Progenitor cell of endocrine pancreas (in vitro differentiated cells): ENCODE measurements around the gene CDH4. TPM values are rescaled to one million over a fixed set of nuclear protein-coding genes. Genes with fewer than 3 reads are reported as not detected.

ENCODE experiments used
- DNase-seq: peaks from one replicate; pipeline ENCODE4 v3.0.0; 2021; ENCODE audit warnings: low spot score; ENCODE audit not compliant: unreplicated experiment
- H3K27ac Mint-ChIP-seq: 2 replicates; pipeline ENCODE4 v1.8.0; 2021; ENCODE audit warnings: mild to moderate bottlenecking, moderate library complexity, mixed read lengths
- H3K27me3 Mint-ChIP-seq: 2 replicates; pipeline ENCODE4 v1.8.0; 2021; ENCODE audit warnings: mixed read lengths
- H3K36me3 Mint-ChIP-seq: 2 replicates; pipeline ENCODE4 v1.8.0; 2022; ENCODE audit warnings: mixed read lengths; ENCODE audit not compliant: insufficient read depth
- H3K4me1 Mint-ChIP-seq: 2 replicates; pipeline ENCODE4 v1.8.0; 2021; ENCODE audit warnings: low read depth, mixed read lengths
- H3K4me3 Mint-ChIP-seq: 2 replicates; pipeline ENCODE4 v1.8.0; 2021; ENCODE audit warnings: low read depth, mild to moderate bottlenecking, moderate library complexity, mixed read lengths
- H3K9me3 Mint-ChIP-seq: 2 replicates; pipeline ENCODE4 v1.8.0; 2021; ENCODE audit warnings: low read depth, mixed read lengths
- total RNA-seq: library from RNA; stranded (reverse); gene quantifications from 2 replicates; pipeline ENCODE4 v1.2.1, GENCODE V29; 2021
- TF ChIP-seq, protein P1 (sequence below): fragments of 200-600 bp; sonication (generic); IDR thresholded peaks from one replicate; pipeline ENCODE4 v1.5.0; 2021; ENCODE audit warnings: antibody characterized with exemption, mild to moderate bottlenecking; ENCODE audit not compliant: unreplicated experiment

Gene CDH4
- total RNA-seq, 1 donor from 2014 or later: 0.43 TPM

DNA sequence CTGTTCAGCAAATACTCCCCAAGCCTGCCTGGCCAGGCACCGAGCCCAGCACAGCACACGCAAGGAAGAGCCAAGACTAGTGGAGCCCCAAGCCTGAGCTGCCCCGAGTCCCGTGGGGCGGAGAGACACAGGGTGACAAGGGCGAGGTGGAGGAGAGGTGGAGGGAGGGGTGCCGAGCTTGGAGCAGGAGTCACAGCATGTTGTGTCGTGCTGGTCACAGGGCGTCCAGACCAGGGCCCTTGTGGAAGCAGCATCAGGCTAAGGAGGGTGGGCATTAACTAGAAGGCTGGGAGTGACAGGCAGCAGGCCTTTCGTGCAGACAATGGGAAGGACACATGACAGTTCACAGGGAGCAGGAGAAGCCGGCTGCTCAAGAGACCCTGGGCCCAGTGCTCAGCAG lies 422.1 kb downstream of the CDH4 start:
- no peak overlapping the region for H3K4me3 Mint-ChIP-seq
- no peaks in the 10 kb centered on the region for H3K4me1 Mint-ChIP-seq
- TF ChIP-seq, protein P1, sequence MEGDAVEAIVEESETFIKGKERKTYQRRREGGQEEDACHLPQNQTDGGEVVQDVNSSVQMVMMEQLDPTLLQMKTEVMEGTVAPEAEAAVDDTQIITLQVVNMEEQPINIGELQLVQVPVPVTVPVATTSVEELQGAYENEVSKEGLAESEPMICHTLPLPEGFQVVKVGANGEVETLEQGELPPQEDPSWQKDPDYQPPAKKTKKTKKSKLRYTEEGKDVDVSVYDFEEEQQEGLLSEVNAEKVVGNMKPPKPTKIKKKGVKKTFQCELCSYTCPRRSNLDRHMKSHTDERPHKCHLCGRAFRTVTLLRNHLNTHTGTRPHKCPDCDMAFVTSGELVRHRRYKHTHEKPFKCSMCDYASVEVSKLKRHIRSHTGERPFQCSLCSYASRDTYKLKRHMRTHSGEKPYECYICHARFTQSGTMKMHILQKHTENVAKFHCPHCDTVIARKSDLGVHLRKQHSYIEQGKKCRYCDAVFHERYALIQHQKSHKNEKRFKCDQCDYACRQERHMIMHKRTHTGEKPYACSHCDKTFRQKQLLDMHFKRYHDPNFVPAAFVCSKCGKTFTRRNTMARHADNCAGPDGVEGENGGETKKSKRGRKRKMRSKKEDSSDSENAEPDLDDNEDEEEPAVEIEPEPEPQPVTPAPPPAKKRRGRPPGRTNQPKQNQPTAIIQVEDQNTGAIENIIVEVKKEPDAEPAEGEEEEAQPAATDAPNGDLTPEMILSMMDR: no peak
- DNase-seq: no peak
- peaks cover 4% of the 10 kb centered on the region for H3K9me3 Mint-ChIP-seq
- H3K36me3 Mint-ChIP-seq: no peaks in the 10 kb centered on the region
- H3K27me3 Mint-ChIP-seq: peaks cover 24% of the 10 kb centered on the region
- H3K27ac Mint-ChIP-seq: no peak overlapping the region

DNA sequence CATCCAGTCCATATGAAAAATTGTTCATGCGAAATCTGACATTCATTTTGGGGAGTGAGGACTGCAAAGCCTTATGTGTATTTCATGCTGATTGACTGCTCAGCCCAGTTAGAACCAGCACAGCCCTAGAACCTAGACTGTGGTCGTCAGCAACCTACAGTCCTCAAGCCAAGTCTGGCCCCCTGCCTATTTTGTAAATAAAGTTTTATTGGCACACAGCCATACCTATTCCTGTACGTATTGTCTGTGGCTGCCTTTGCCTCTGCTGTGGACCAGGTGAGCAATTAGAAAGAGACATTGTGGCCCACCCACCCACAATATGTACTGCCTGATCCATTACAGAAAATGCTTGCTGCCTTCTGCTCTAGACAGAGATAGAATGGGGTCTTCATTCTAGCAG lies 422.6 kb downstream of the CDH4 start:
- Mint-ChIP-seq H3K9me3 (peaks cover 4% of the 10 kb centered on the region), H3K36me3 (no peaks in the 10 kb centered on the region), H3K27me3 (peaks cover 24% of the 10 kb centered on the region), H3K27ac (no peak overlapping the region), H3K4me3 (no peak overlapping the region), H3K4me1 (no peaks in the 10 kb centered on the region)
- TF ChIP-seq, protein P1: no peak
- DNase-seq: no peak

DNA sequence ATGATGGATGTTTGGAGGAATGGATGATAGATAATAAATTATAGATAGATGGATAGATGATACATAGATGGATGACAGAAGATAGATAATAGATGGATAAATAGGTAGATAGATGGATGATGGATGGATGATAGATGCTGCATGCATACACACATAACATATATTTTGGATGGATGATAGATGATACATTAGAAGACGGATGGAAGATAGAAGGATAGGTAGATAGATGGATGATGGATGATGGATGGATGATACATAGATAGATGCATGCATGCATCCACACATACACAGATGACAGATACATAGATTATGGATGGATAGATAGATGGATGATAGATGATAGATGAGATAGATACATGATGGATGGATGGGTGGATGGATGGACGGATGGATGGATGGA lies 425.9 kb downstream of the CDH4 start:
- Mint-ChIP-seq H3K27ac (no peak overlapping the region), H3K4me3 (no peak overlapping the region), H3K4me1 (no peaks in the 10 kb centered on the region), H3K9me3 (no peaks in the 10 kb centered on the region), H3K36me3 (no peaks in the 10 kb centered on the region), H3K27me3 (peaks cover 36% of the 10 kb centered on the region)
- no peak for DNase-seq
- TF ChIP-seq, protein P1: no peak

DNA sequence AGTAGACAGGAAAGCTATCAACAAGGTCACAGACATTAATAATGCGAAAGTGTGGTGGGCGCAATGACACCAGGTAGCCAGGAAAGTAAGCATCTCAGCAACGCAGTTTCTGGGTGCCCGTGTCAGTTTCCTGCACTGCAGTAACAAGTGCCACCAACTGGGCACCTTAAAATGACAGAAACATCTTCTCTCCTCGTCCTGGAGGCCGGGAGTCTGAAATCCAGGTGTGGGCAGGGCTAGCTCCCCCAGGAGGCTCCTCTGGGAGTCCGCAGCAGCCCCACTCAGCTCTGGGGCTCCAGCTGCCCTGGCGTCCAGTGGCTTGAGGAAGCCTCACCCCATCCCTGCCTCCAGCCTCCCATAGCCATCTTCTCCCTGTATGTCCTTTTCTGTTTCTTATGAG lies 426.4 kb downstream of the CDH4 start:
- DNase-seq: no peak
- no peak overlapping the region for H3K4me3 Mint-ChIP-seq
- no peaks in the 10 kb centered on the region for H3K9me3 Mint-ChIP-seq
- H3K27ac Mint-ChIP-seq: no peak overlapping the region
- H3K36me3 Mint-ChIP-seq: no peaks in the 10 kb centered on the region
- TF ChIP-seq, protein P1: no peak
- H3K4me1 Mint-ChIP-seq: no peaks in the 10 kb centered on the region
- H3K27me3 Mint-ChIP-seq: peaks cover 41% of the 10 kb centered on the region

DNA sequence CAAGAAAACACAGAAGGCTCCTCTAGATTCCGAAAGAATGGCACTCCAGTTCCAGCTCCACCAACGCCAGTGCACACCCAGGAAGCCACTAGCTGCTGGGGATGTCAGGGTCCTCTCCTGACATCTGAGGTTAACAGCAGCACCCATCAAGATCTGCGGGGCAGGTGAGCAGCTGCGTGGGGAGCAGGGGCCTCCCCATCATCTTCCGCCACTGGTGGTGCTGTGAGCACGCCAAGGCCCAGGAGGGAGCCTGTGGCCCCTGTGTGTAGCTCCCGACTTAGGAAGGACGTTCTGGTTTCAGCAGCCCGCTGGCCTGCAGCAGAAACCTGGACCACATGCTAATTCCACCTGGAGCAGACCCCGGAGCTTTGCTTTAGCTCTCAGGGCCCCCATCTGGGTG lies 427.4 kb downstream of the CDH4 start:
- Mint-ChIP-seq H3K9me3 (no peaks in the 10 kb centered on the region), H3K4me1 (no peaks in the 10 kb centered on the region), H3K36me3 (no peaks in the 10 kb centered on the region), H3K27ac (no peak overlapping the region), H3K4me3 (no peak overlapping the region), H3K27me3 (peaks cover 42% of the 10 kb centered on the region)
- DNase-seq: no peak
- TF ChIP-seq, protein P1: no peak
